HG03175 (cell line): ENCODE measurements around the gene TNN.

Source experiments
- ATAC-seq: cut with Tn5 transposase; IDR thresholded peaks from one replicate; pipeline ENCODE4 v1.9.1; 2021; ENCODE audit warnings: mild to moderate bottlenecking, moderate library complexity; ENCODE audit not compliant: unreplicated experiment

The TNN gene

GRCh38 chr1:175062858-175063257, 4.8 kb upstream of the TNN start:
- no peak for ATAC-seq

DNA sequence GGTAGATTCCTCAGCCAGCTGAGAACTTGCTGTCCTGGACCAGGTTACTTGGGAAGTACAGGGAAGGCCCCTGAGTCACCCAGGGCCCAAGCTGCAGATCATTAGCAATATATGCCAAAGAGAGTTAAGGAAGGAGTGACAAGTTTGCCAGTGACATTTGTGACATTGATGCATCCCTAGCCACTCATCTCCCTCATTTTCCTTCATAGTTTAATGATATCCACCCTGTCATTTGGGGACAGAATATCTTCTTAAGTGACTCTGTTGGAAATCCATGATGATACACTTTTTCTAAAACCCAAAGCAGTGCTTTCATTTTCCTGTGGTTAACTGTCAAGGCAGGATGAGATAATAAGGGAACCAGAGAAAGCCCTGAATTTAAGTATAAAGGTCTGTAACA, 3.2 kb downstream of the TNN start:
- no peak for ATAC-seq

DNA sequence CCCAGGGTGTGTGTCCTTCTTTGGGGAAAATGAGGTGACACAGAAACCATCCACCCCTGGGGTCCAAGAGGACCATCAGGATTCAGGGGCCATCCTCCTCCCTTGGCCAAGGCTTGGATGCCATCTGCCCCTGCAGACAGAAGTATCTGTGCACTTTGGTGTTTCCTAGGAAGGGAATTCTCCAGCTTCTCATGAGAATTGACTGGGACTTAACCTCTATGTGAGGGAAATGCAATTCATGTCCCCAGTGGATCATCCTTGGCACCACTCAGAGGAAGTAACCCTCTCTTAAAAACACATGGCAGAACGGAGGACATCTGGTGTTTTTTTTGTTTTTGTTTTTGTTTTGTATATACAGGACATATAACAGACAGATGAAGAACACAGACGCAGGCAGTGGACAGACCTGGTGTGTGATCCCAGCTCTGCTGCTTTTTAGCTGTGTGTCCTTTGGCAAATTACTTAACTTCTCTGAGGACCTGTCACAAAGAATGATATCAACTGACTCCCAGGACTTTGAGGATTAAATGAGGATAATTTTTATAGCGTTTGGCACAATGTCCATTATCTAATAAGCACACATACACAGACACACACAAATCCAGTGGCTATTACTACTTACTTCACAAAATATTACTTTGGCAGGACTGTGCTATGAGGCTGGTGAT, 3.8 kb downstream of the TNN start:
- no peak for ATAC-seq

DNA sequence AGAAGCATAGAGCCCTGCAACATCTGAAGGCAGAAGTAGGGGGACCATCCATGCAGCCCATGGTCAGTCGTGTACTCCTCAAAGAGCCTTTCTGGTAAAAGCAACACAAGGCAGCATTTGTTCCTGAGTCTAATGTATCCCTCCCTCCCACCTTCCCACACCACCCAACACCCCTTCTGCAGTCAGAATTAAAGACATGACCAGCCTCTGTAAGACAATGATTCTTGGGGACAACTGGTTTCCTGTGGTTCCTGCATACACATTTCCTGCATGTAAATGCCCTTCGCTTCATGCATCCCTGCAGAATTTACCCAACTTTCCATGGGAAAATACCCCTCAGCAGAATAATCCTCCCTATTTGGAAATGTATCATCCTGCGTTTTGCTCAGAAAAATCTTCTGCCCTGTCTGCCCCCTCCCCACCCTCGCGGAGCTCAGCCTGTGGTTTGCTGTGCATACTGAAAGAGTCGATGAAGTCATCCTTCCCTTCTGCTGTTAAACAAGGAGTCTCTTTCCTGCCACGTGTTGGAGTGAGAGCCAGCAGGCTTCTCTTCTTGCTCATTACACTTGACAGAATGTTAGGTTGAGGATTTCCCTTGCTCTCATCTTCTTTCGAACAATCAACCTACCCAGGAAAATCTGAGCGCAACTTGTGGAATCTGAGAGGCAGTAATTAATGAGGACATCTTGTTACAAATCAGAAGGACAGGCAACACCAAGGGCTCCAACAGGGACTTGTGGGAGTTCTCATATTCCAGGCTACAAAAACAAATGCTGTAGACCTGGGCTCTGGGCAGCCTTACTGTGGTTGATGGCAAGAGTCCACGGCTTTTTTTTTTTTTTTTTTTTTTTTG, 4.7 kb downstream of the TNN start:
- peak; percentile 43 for ATAC-seq

DNA sequence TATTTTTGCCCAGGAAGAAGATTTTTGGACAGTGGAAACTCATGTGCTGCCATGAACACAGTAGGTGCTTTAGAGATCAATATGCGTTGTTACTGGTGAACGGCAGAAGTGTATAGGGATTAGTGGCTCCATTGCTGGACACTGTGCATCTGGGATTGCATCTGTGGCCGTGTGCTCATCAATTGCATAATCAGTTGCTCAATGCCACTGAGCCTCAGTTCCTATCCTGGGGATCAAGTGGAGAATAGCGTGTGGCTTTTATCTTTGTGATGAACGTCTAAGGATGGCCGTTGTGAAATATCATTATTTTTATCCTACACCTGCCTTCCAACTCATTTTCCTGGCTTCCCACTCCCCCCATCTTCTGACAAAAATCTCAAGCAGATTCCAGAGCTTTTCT, 5.4 kb downstream of the TNN start:
- ATAC-seq: no peak

DNA sequence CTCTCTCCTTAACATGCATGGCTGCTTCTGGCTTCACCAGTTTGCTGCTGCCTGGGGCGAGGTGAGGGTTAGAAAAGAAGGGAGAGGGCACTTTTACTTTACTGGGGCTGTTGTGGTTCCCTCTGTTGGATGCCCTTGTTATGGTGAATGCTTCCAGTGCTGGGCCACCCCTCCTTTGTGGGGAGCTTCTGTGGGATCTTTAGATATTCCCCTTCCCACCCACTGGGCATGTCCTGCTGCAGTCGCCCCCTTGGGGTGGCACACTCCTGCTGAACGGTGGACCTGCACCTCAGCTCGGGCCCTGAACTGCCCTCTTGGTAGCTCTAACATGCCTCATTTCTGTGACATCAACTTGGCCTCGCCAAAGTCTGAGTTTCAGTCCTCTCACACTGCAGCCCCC, 6.0 kb downstream of the TNN start:
- ATAC-seq: no peak

DNA sequence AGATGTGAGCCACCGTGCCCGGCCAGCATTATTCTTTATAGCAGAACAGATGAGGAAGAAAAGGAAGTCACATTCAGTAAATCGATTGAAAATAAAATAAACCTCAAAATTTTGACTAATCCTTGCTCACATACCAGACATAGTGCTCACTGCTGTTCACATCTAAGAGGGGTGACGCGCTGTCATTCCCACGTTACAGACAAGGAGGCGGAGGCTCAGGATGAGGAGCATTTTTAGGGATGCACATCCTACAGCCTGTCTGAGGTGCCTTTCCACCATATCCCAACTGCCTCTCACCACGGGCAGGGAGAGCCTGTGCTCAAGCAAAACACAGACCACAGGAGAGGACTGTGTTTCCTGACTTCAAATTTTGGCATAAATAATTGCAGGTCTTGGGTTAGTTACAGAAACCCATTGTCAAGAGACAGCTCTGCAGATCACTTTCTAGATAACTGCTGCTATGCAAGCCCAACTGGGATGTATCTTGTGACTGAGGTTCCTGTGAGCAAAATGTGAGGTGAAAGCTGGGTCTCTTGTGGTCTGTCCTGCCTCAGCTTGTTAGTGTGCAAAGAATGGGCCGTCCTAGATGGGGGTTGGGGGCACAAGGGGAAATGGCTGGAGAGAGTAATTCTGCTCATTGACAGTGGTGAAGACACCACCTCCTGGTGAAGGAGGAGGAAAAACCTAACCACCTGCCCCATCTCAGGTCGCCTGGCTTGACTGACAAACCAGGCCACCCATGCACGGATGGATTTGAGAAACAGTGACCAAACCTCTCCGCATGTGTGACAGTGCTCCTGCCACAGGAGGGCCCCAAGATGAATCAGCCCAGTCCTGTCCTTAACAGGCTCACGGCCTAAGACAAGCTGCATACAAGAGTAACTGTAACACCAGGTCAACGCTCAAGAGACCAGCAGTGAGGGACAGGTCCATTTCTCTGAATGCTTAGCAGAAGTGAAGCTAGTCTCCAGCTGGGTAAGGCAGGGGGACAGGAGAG, 8.2 kb downstream of the TNN start:
- ATAC-seq: no peak

DNA sequence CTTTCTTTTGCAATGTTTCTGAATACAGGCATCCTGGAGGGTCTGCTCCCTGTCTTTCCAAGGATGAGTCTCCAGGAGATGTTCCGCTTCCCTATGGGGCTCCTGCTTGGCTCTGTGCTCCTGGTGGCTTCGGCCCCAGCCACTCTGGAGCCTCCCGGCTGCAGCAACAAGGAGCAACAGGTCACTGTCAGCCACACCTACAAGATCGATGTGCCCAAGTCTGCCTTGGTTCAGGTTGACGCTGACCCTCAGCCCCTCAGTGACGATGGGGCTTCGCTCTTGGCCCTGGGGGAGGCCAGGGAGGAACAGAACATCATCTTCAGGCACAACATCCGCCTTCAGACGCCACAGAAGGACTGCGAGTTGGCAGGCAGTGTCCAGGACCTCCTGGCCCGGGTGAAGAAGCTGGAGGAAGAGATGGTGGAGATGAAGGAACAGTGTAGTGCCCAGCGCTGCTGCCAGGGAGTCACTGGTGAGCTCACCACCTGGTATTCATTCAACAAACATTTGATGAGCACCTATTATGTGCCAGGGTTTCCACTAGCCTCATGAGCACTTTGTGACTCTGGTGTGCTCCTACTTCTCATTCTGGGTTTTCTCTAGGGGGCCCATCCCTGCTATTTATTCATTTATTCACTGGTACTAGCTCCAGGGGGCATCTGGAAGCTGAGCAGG, 9.9 kb downstream of the TNN start:
- ATAC-seq: no peak

- ATAC-seq: no peak
Observed at GRCh38 chr1:175078629-175079028, 11.0 kb downstream of the TNN start.

- ATAC-seq: no peak
Observed at GRCh38 chr1:175079338-175079737, 11.7 kb downstream of the TNN start.

- no peak for ATAC-seq
Observed at GRCh38 chr1:175080030-175080429, 12.4 kb downstream of the TNN start.

GRCh38 chr1:175081983-175082382, 14.3 kb downstream of the TNN start:
- ATAC-seq: no peak

- ATAC-seq: no peak
Observed at GRCh38 chr1:175088525-175088951, 20.9 kb downstream of the TNN start.

DNA sequence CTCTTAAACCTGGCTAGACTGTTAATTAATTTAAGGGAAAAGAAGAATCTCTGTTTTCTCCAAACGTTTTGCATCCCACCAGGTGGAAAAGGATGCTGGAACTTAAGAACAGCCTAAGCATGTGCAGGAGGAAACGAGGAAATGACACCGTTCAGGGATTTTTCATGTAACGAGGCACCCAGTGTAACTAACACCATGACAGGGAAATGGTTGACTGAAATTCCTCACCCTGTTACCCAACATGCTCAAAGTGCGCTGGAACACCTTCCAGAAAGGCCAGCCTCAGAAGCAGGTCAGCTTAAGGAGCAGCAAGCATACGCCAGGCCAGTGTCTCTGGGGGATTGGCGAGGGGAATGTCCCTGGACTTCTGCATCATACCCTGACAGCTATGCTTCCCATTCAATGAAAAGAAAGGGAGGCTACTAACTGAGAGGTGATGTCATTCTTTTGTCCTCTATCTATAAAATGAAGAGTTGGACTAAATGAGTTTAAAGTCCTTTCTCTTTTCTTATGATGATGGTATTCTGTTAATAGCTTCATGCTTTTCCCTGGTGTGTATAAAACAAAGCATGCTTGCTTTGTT, 21.6 kb downstream of the TNN start:
- ATAC-seq: no peak

DNA sequence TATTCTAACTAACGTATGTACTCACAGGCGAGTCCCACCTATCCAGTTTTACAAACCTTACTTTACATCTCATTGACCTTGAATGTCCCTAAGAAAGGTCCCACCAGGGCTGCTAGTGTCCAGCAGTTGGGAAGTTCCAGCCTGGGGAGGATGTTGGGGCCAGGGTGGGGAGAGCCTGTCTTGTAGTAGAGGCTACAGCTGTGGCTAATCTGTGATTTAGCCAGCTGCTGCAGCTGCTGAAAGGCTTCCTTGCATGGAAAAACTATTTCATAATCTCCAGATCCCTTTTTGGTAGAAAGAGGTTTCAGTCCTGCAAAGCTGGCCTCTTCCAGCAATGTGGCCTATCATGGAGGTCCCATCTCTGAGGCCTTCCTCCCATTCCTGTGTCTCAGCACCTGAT, 23.1 kb downstream of the TNN start:
- no peak for ATAC-seq

DNA sequence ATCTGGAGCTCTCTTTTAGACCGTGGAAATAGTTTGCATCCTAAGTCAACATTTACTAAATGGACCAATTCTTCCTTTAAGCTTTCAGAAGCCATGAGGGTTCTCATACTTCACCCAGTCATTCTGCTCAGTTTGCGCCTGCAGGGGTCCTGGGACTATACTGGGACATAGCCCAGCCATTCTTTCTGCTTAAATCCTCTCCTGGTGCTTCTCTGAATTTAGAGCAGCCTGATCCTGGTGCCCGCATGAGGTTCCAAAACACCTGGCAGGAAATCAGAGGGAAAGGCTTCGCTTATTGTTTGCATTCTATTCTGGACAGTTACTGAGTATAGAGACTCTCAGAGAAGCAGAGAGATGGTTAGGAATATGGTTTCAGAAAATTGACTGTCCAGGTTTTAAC, 27.0 kb downstream of the TNN start:
- ATAC-seq: no peak

GRCh38 chr1:175095069-175095468, 27.4 kb downstream of the TNN start:
- no peak for ATAC-seq

DNA sequence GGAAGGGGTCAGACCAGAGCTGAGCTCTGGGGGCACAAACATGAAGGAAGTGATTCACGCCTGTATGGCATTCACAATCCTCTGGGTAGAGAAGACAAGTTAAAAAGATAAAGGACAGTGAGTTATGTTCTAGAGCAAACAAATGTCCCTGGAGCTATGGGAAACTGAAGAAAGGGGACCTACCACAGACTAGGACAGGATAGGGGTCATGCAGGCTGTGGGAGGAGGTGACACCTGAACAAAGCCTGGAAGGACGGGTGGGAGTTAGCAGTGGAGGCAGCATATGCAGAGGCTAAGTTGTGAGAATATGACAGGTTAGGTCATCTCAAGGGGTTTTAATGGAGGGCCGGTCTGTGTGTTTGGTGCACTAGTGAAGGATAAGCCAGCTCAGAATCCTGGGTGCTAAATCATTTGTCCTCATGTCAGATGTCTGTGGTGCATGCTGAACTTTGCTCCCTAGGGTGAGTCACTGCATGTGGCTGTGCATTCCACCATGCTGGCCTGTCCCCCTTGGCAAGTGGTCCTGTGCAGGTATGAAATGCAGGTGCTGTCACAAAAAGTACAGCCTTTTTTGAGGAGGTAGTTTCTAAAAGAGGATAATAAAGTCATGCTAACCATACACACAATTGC, 28.5 kb downstream of the TNN start:
- no peak for ATAC-seq

GRCh38 chr1:175097361-175097760, 29.7 kb downstream of the TNN start:
- no peak for ATAC-seq

GRCh38 chr1:175099916-175100315, 32.3 kb downstream of the TNN start:
- no peak for ATAC-seq
